T-cell (primary cell): Measurements from ENCODE around the gene RERG. TPM values are rescaled to one million over a fixed set of nuclear protein-coding genes. Genes with fewer than 3 reads are reported as not detected.

Experiments used
- ATAC-seq, 4 experiments: fragments of 200-7000 bp in 3 of 4; fragments of 150-1000 bp in 1 of 4; cut with Tn5 transposase; replicated peaks in 1 of 4; 1 replicate in 3 of 4; 2 replicates in 1 of 4; pipeline ENCODE4 v1.10.0; 2021; ENCODE audit warnings: moderate library complexity in 3 of 4, mild to moderate bottlenecking in 2 of 4, moderate number of reproducible peaks in 1 of 4
- CTCF ChIA-PET, 2 donors: fragments of 300-600 bp; sonication (Branson Sonifier 250); formaldehyde crosslinking; loops; one replicate each; lab custom pipeline; 2022; ENCODE audit warnings: antibody characterized with exemption in 2 of 2; lab: Charles Lee
- POLR2A ChIA-PET, 2 donors: fragments of 300-600 bp; sonication (Branson Sonifier 250); formaldehyde crosslinking; loops; one replicate each; lab custom pipeline; 2022; ENCODE audit warnings: antibody characterized with exemption in 2 of 2; lab: Charles Lee
- DNase-seq, 35 experiments: peaks; one replicate each; pipeline versions ENCODE4 v3.0.0 to v3.0.0-alpha.2; 2013 to 2023
- H3K27ac ChIP-seq: one replicate; pipeline ENCODE4 v1.5.1; 2013; ENCODE audit warnings: low read length
- H3K27me3 ChIP-seq, 2 experiments: replicated peaks in 1 of 2; 1 replicate in 1 of 2; 2 replicates in 1 of 2; pipeline versions ENCODE4 v1.6.1 to v1.7.0; 2013; ENCODE audit warnings: low read length in 1 of 2, mixed read lengths in 1 of 2; ENCODE audit not compliant: control insufficient read depth in 2 of 2, insufficient read depth in 2 of 2; ENCODE audit errors: extremely low read depth in 1 of 2
- H3K36me3 ChIP-seq, 2 donors: 1 replicate in 1 of 2; 2 replicates in 1 of 2; pipeline versions ENCODE4 v1.6.1 to v1.7.0; 2013; ENCODE audit warnings: low read length in 1 of 2; ENCODE audit not compliant: control insufficient read depth in 2 of 2, insufficient read depth in 1 of 2; ENCODE audit errors: extremely low read depth in 1 of 2
- H3K4me1 ChIP-seq, 2 experiments: 1 replicate in 1 of 2; 2 replicates in 1 of 2; pipeline versions ENCODE4 v1.6.1 to v1.7.0; 2013; ENCODE audit warnings: low read length in 2 of 2, mixed read lengths in 1 of 2; ENCODE audit not compliant: insufficient read depth in 2 of 2, control insufficient read depth in 1 of 2; ENCODE audit errors: extremely low read depth in 1 of 2
- H3K4me3 ChIP-seq, 2 donors: 1 replicate in 1 of 2; 2 replicates in 1 of 2; pipeline versions ENCODE4 v1.5.1 to v1.7.0; 2013; ENCODE audit warnings: mild to moderate bottlenecking in 2 of 2, low read length in 1 of 2, moderate library complexity in 1 of 2; ENCODE audit not compliant: control insufficient read depth in 1 of 2; ENCODE audit errors: extremely low read depth in 1 of 2
- H3K9me3 ChIP-seq: 2 replicates; pipeline ENCODE4 v1.7.0; 2013
- H3K27ac Mint-ChIP-seq, 2 donors: one replicate each; pipeline ENCODE4 v1.8.0; 2020 to 2021; ENCODE audit warnings: mild to moderate bottlenecking in 2 of 2, mixed read lengths in 2 of 2
- H3K27me3 Mint-ChIP-seq, 2 donors: one replicate each; pipeline ENCODE4 v1.8.0; 2021 to 2022; ENCODE audit warnings: mixed read lengths in 2 of 2
- H3K36me3 Mint-ChIP-seq: one replicate; pipeline ENCODE4 v1.8.0; 2021; ENCODE audit warnings: mixed read lengths
- H3K4me1 Mint-ChIP-seq, 3 donors: one replicate each; pipeline ENCODE4 v1.8.0; 2020 to 2022; ENCODE audit warnings: mixed read lengths in 3 of 3, mild to moderate bottlenecking in 1 of 3
- H3K4me3 Mint-ChIP-seq, 3 donors: one replicate each; pipeline ENCODE4 v1.8.0; 2020 to 2022; ENCODE audit warnings: mild to moderate bottlenecking in 3 of 3, mixed read lengths in 3 of 3, moderate library complexity in 3 of 3
- H3K9me3 Mint-ChIP-seq, 3 donors: one replicate each; pipeline ENCODE4 v1.8.0; 2020 to 2022; ENCODE audit warnings: mixed read lengths in 3 of 3
- WGBS: methylation state at CpG from one replicate; pipeline ENCODE4 v1.1.5; 2013; ENCODE audit warnings: missing lambda C conversion rate; ENCODE audit not compliant: insufficient coverage; 5-methylcytosine and 5-hydroxymethylcytosine counted together
- total RNA-seq, 35 experiments: library from RNA in 6 of 35; stranded (reverse) in 6 of 35; fragments of 120-200 nt in 1 of 35; gene quantifications; one replicate each; pipeline versions ENCODE4 v1.2.1 to v1.2.4 and lab custom pipeline; 2013 to 2026

The RERG gene
- total RNA-seq, 5 donors from 2014 or later (not counting 1 experiment from before 2014, with no cell fraction given) = 0.20 to 0.60 TPM; not detected in 3

GRCh38 chr12:15130541-15130940, 90.7 kb downstream of the RERG start:
- peaks cover 5% of the 10 kb centered on the region in 2 donors for H3K27me3 Mint-ChIP-seq
- no peak for DNase-seq
- H3K9me3 Mint-ChIP-seq = no peaks in the 10 kb centered on the region
- no peak for ATAC-seq
- Histone ChIP-seq H3K9me3 (no peaks in the 10 kb centered on the region), H3K4me3 (no peak overlapping the region), H3K36me3 (no peaks in the 10 kb centered on the region), H3K4me1 (no peaks in the 10 kb centered on the region), H3K27me3 (no peaks in the 10 kb centered on the region), H3K27ac (no peak overlapping the region)
- no peaks in the 10 kb centered on the region for H3K4me1 Mint-ChIP-seq
- ChIA-PET CTCF (no interaction called here), POLR2A (interaction anchor here in 1 of 2 donors (0.6 kb wide), 1 partner anchor 262 kb away, joined by 14 read pairs; no protein-coding TSS in a partner anchor)
- H3K27ac Mint-ChIP-seq = no peak overlapping the region
- H3K36me3 Mint-ChIP-seq = no peaks in the 10 kb centered on the region
- H3K4me3 Mint-ChIP-seq = no peak overlapping the region

DNA sequence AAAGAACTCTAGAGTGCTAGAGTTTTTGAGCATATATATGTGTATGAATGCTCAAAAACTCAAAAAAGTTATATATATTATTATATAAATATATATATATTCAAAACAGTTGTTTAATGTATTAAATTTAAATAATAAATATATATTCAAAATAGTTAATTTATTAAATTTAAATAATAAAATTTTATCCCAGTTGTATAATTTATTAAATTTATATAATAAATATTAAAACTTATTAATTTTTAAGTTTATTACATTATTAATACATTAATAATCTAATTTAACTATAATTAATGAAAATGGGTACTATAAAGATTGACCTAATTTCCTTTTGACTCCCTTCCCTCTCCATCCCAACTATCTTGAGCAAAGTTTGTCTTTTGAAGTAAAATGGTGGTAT, 97.8 kb downstream of the RERG start:
- ATAC-seq (no peak), DNase-seq (no peak)
- Mint-ChIP-seq H3K4me3 (no peak overlapping the region), H3K27me3 (peaks cover 0 to 10% of the 10 kb centered on the region in 2 donors), H3K36me3 (no peaks in the 10 kb centered on the region), H3K9me3 (no peaks in the 10 kb centered on the region), H3K27ac (no peak overlapping the region), H3K4me1 (no peaks in the 10 kb centered on the region)
- H3K27me3 ChIP-seq = no peaks in the 10 kb centered on the region
- H3K4me1 ChIP-seq = no peaks in the 10 kb centered on the region
- ChIA-PET CTCF (interaction anchor here in 1 of 2 donors (0.7 kb wide), 1 partner anchor 16 kb away, joined by 6 read pairs; no protein-coding TSS in a partner anchor), POLR2A (no interaction called here)
- no peak overlapping the region for H3K4me3 ChIP-seq
- H3K27ac ChIP-seq = no peak overlapping the region
- no peaks in the 10 kb centered on the region for H3K36me3 ChIP-seq
- H3K9me3 ChIP-seq = no peaks in the 10 kb centered on the region

GRCh38 chr12:15122344-15122743, 98.9 kb downstream of the RERG start:
- H3K4me1 Mint-ChIP-seq = no peaks in the 10 kb centered on the region
- H3K9me3 Mint-ChIP-seq = no peaks in the 10 kb centered on the region
- peaks cover 0 to 13% of the 10 kb centered on the region in 2 donors for H3K27me3 Mint-ChIP-seq
- Histone ChIP-seq H3K4me3 (no peak overlapping the region), H3K36me3 (no peaks in the 10 kb centered on the region), H3K27ac (no peak overlapping the region), H3K9me3 (no peaks in the 10 kb centered on the region), H3K27me3 (no peaks in the 10 kb centered on the region), H3K4me1 (no peaks in the 10 kb centered on the region)
- no CpG with 5 or more reads among the region's 4 CpGs for WGBS
- CTCF ChIA-PET = no interaction called here
- H3K36me3 Mint-ChIP-seq = no peaks in the 10 kb centered on the region
- DNase-seq (no peak), ATAC-seq (no peak)
- no peak overlapping the region for H3K4me3 Mint-ChIP-seq
- POLR2A ChIA-PET = no interaction called here
- H3K27ac Mint-ChIP-seq = no peak overlapping the region

DNA sequence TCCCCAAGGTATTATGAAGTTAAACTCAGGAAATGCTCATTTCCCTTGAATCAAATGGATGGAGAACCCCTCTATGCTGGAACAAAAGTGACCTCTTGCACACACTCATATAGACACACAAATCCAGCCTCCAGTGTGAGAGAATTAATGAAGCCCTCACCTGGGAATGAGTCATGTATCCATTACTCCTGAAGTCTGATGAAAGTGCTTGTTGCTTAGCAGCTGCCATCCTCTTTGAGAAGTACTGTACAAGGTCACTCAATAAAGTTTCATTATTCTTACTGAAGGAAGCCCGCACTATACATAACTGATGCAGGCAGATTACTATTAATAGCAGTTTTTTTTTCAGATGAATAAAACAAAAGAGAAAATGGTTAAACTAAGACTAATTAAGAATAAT, 102.3 kb downstream of the RERG start:
- ATAC-seq = no peak
- H3K27ac Mint-ChIP-seq = no peak overlapping the region
- no peaks in the 10 kb centered on the region for H3K9me3 Mint-ChIP-seq
- H3K27me3 ChIP-seq = no peaks in the 10 kb centered on the region
- ChIA-PET CTCF (no interaction called here), POLR2A (no interaction called here)
- no peak overlapping the region for H3K4me3 ChIP-seq
- DNase-seq = no peak
- H3K27me3 Mint-ChIP-seq = peaks cover 0 to 19% of the 10 kb centered on the region in 2 donors
- no peaks in the 10 kb centered on the region for H3K36me3 ChIP-seq
- no peaks in the 10 kb centered on the region for H3K36me3 Mint-ChIP-seq
- no peak overlapping the region for H3K4me3 Mint-ChIP-seq
- no peaks in the 10 kb centered on the region for H3K9me3 ChIP-seq
- H3K4me1 ChIP-seq = no peaks in the 10 kb centered on the region
- no CpG with 5 or more reads among the region's 1 CpG for WGBS
- H3K4me1 Mint-ChIP-seq = no peaks in the 10 kb centered on the region
- H3K27ac ChIP-seq = no peak overlapping the region

DNA sequence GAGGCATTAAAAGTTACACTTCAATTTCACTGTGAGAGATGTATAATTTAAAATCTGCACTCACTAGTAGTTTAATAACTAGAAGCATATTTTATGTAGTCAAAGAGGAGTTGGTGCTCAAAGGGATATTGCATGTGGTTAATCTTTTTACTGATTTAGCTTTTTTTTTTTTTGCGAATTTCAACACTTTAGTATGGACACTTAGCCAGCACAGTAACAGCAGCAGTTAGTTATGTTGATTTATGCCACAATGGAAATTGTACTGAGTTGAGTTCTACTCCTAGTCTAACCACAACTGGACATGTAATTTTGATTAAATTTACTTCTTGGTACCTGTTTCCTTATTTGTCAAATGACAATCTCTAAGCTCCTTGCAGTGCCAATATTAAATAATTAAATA, 104.2 kb downstream of the RERG start:
- Histone ChIP-seq H3K36me3 (no peaks in the 10 kb centered on the region), H3K27me3 (no peaks in the 10 kb centered on the region), H3K4me1 (no peaks in the 10 kb centered on the region), H3K4me3 (no peak overlapping the region), H3K9me3 (no peaks in the 10 kb centered on the region), H3K27ac (no peak overlapping the region)
- CTCF ChIA-PET = interaction anchor here in 1 of 2 donors (0.6 kb wide), 1 partner anchor 677 kb away, joined by 3 read pairs; no protein-coding TSS in a partner anchor
- no peak for DNase-seq
- Mint-ChIP-seq H3K36me3 (no peaks in the 10 kb centered on the region), H3K27ac (no peak overlapping the region), H3K27me3 (peaks cover 0 to 24% of the 10 kb centered on the region in 2 donors), H3K4me3 (no peak overlapping the region), H3K9me3 (no peaks in the 10 kb centered on the region), H3K4me1 (no peaks in the 10 kb centered on the region)
- POLR2A ChIA-PET = no interaction called here
- no peak for ATAC-seq
- WGBS = no CpG with 5 or more reads among the region's 1 CpG

GRCh38 chr12:15116086-15116485, 105.1 kb downstream of the RERG start:
- H3K4me1 ChIP-seq = no peaks in the 10 kb centered on the region
- no peaks in the 10 kb centered on the region for H3K27me3 ChIP-seq
- Mint-ChIP-seq H3K27ac (no peak overlapping the region), H3K4me3 (no peak overlapping the region), H3K27me3 (peaks cover 0 to 26% of the 10 kb centered on the region in 2 donors), H3K4me1 (no peaks in the 10 kb centered on the region), H3K9me3 (no peaks in the 10 kb centered on the region), H3K36me3 (no peaks in the 10 kb centered on the region)
- no peaks in the 10 kb centered on the region for H3K9me3 ChIP-seq
- no peak overlapping the region for H3K4me3 ChIP-seq
- ATAC-seq (no peak), DNase-seq (no peak)
- POLR2A ChIA-PET = no interaction called here
- H3K36me3 ChIP-seq = no peaks in the 10 kb centered on the region
- WGBS = 80% methylated on average over 2 of the region's 4 CpGs
- no peak overlapping the region for H3K27ac ChIP-seq
- CTCF ChIA-PET = no interaction called here

DNA sequence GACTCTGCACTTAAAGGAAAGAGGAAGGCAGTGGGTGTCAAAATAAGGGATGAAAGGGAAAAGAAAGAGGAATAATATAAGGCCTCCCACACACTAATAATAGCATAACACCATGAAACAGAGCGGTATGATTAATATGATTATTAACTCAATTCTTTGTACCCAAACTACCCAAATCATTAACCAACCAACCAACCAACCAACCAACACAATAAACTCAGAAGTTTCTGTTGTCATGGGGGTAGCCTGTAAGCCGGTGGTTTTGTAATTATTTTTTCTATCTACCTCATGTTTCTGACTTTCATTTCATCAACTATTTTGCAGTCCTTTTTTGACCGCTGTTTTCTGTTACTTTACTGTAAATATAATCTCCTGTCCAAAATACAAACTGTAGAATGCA, 105.8 kb downstream of the RERG start:
- ChIA-PET POLR2A (no interaction called here), CTCF (no interaction called here)
- Histone ChIP-seq H3K9me3 (no peaks in the 10 kb centered on the region), H3K4me3 (no peak overlapping the region), H3K27ac (no peak overlapping the region), H3K36me3 (no peaks in the 10 kb centered on the region), H3K27me3 (no peaks in the 10 kb centered on the region), H3K4me1 (no peaks in the 10 kb centered on the region)
- no peaks in the 10 kb centered on the region for H3K9me3 Mint-ChIP-seq
- ATAC-seq (no peak), DNase-seq (no peak)
- H3K36me3 Mint-ChIP-seq = no peaks in the 10 kb centered on the region
- H3K27me3 Mint-ChIP-seq = peaks cover 5 to 26% of the 10 kb centered on the region in 2 donors
- H3K4me3 Mint-ChIP-seq = no peak overlapping the region
- H3K27ac Mint-ChIP-seq = no peak overlapping the region
- H3K4me1 Mint-ChIP-seq = no peaks in the 10 kb centered on the region
- no CpG with 5 or more reads among the region's 3 CpGs for WGBS
